MM.1S (cell line): ENCODE data around the gene CAPZA2.

Experiments used
- DNase-seq: peaks from one replicate; pipeline ENCODE4 v3.0.0-alpha.2; 2015
- H2AFZ ChIP-seq: fragments of 300-600 bp; sonication (generic); 2 replicates; pipeline ENCODE4 v1.6.0; 2016; ENCODE audit warnings: antibody characterized with exemption, low read length
- H3F3A ChIP-seq: fragments of 300-600 bp; sonication (generic); 2 replicates; pipeline ENCODE4 v1.6.1; 2016; ENCODE audit warnings: mild to moderate bottlenecking, antibody characterized with exemption, low read length, moderate library complexity, mixed read lengths; ENCODE audit not compliant: insufficient read depth
- H3K27ac ChIP-seq: fragments of 300-600 bp; sonication (generic); 2 replicates; pipeline ENCODE4 v1.5.1; 2016; ENCODE audit warnings: mild to moderate bottlenecking, low read length
- H3K27me3 ChIP-seq: fragments of 300-600 bp; sonication (generic); replicated peaks from 2 replicates; pipeline ENCODE4 v1.6.0; 2016; ENCODE audit warnings: low read length; ENCODE audit not compliant: insufficient read depth
- H3K36me3 ChIP-seq: fragments of 300-600 bp; sonication (generic); replicated peaks from 2 replicates; pipeline ENCODE4 v1.6.1; 2016; ENCODE audit warnings: mild to moderate bottlenecking, low read length, mixed read lengths; ENCODE audit not compliant: insufficient read depth
- H3K4me1 ChIP-seq: fragments of 300-600 bp; sonication (generic); 2 replicates; pipeline ENCODE4 v1.6.1; 2016; ENCODE audit warnings: low read length, mixed read lengths
- H3K4me2 ChIP-seq: fragments of 300-600 bp; sonication (generic); 2 replicates; pipeline ENCODE4 v1.6.0; 2016; ENCODE audit warnings: low read depth, low read length
- H3K4me3 ChIP-seq: fragments of 300-600 bp; sonication (generic); 2 replicates; pipeline ENCODE4 v1.5.1; 2016; ENCODE audit warnings: low read length, mixed read lengths
- H3K79me2 ChIP-seq: fragments of 300-600 bp; sonication (generic); 2 replicates; pipeline ENCODE4 v1.6.1; 2016; ENCODE audit warnings: mixed run types, low read length, mixed read lengths
- H3K9ac ChIP-seq: fragments of 300-600 bp; sonication (generic); 2 replicates; pipeline ENCODE4 v1.6.1; 2016; ENCODE audit warnings: low read length, mixed read lengths
- H3K9me2 ChIP-seq: fragments of 300-600 bp; sonication (generic); replicated peaks from 2 replicates; pipeline ENCODE4 v1.6.1; 2016; ENCODE audit warnings: mild to moderate bottlenecking, low read length, mixed read lengths; ENCODE audit not compliant: insufficient read depth
- H3K9me3 ChIP-seq: fragments of 300-600 bp; sonication (generic); replicated peaks from 2 replicates; pipeline ENCODE4 v1.6.1; 2016; ENCODE audit warnings: mild to moderate bottlenecking, low read length, mixed read lengths; ENCODE audit not compliant: insufficient read depth
- H4K20me1 ChIP-seq: fragments of 300-600 bp; sonication (generic); 2 replicates; pipeline ENCODE4 v1.6.1; 2016; ENCODE audit warnings: mild to moderate bottlenecking, low read length, moderate library complexity, mixed read lengths; ENCODE audit not compliant: insufficient read depth
- CTCF ChIP-seq: fragments of 300-600 bp; sonication (generic); IDR thresholded peaks from 2 replicates; pipeline ENCODE4 v1.5.1; 2016; ENCODE audit warnings: antibody characterized with exemption, low read length, mixed read lengths
- EZH2 ChIP-seq: fragments of 300-600 bp; sonication (generic); optimal IDR thresholded peaks from 2 replicates; pipeline ENCODE3; 2017; ENCODE audit warnings: low read depth, mild to moderate bottlenecking, antibody characterized with exemption, low read length, mixed read lengths
- EZH2phosphoT487 ChIP-seq: fragments of 300-600 bp; sonication (generic); IDR thresholded peaks from 2 replicates; pipeline ENCODE4 v1.6.1; 2018; ENCODE audit warnings: antibody characterized with exemption, low read length

Gene CAPZA2

GRCh38 chr7:116967254-116967922 lies 105.0 kb downstream of the CAPZA2 start:
- TF ChIP-seq EZH2 (no peak), CTCF (no peak), EZH2phosphoT487 (no peak)
- no peaks in the 10 kb centered on the region for H3K27me3 ChIP-seq
- H3K4me3 ChIP-seq: no peak overlapping the region

GRCh38 chr7:116967983-116968382 lies 105.6 kb downstream of the CAPZA2 start:
- TF ChIP-seq EZH2phosphoT487: no peak
- TF ChIP-seq CTCF: no peak
- no peak for TF ChIP-seq EZH2
- Histone ChIP-seq H3K9me3 (no peaks in the 10 kb centered on the region), H3F3A (peaks cover 12% of the 10 kb centered on the region), H3K27ac (no peak overlapping the region), H3K27me3 (no peaks in the 10 kb centered on the region), H3K4me1 (peaks cover 26% of the 10 kb centered on the region), H3K4me3 (no peak overlapping the region), H2AFZ (no peak overlapping the region), H3K4me2 (no peak overlapping the region), H3K36me3 (no peaks in the 10 kb centered on the region), H3K9me2 (no peaks in the 10 kb centered on the region), H3K9ac (no peak overlapping the region), H3K79me2 (peaks cover 78% of the 10 kb centered on the region), H4K20me1 (no peaks in the 10 kb centered on the region)
- no peak for DNase-seq

More at GRCh38 chr7:116967254-116967922, 105.0 kb downstream of the CAPZA2 start:
- Histone ChIP-seq H3K4me2 (no peak overlapping the region), H3K4me1 (peaks cover 26% of the 10 kb centered on the region), H3K9ac (no peak overlapping the region), H3K9me2 (no peaks in the 10 kb centered on the region), H4K20me1 (no peaks in the 10 kb centered on the region), H3K9me3 (no peaks in the 10 kb centered on the region), H3K79me2 (peaks cover 78% of the 10 kb centered on the region), H3F3A (peaks cover 12% of the 10 kb centered on the region), H3K36me3 (no peaks in the 10 kb centered on the region), H2AFZ (no peak overlapping the region), H3K27ac (no peak overlapping the region)
- DNase-seq: no peak

- Histone ChIP-seq H3K4me1 (peaks cover 26% of the 10 kb centered on the region), H3K36me3 (no peaks in the 10 kb centered on the region), H3K4me2 (no peak overlapping the region), H3K27ac (no peak overlapping the region), H2AFZ (no peak overlapping the region), H3K4me3 (no peak overlapping the region), H3K9me2 (no peaks in the 10 kb centered on the region), H3K9me3 (no peaks in the 10 kb centered on the region), H3F3A (peaks cover 12% of the 10 kb centered on the region), H3K79me2 (peaks cover 78% of the 10 kb centered on the region), H4K20me1 (no peaks in the 10 kb centered on the region), H3K27me3 (no peaks in the 10 kb centered on the region), H3K9ac (no peak overlapping the region)
- no peak for TF ChIP-seq EZH2
- no peak for TF ChIP-seq EZH2phosphoT487
- TF ChIP-seq CTCF: no peak
- DNase-seq: no peak
These were observed 106.2 kb downstream of the CAPZA2 start for GRCh38 chr7:116968631-116969030.
